HL-60/S4 (cell line): Measurements from ENCODE around the gene RNF113A.
"Not testable (repeated sequence)": the region's sequence is repeated elsewhere in the genome, so short reads cannot be mapped to it uniquely, and the experiment has no call there.

ENCODE experiments used
- in situ Hi-C: fragments of 300-500 bp; cut with MboI; formaldehyde crosslinking; loops from 2 replicates; pipeline ENCODE4 v1.14.3; 2022; ENCODE audit warnings: low sequenced_read_pairs

Gene RNF113A

DNA sequence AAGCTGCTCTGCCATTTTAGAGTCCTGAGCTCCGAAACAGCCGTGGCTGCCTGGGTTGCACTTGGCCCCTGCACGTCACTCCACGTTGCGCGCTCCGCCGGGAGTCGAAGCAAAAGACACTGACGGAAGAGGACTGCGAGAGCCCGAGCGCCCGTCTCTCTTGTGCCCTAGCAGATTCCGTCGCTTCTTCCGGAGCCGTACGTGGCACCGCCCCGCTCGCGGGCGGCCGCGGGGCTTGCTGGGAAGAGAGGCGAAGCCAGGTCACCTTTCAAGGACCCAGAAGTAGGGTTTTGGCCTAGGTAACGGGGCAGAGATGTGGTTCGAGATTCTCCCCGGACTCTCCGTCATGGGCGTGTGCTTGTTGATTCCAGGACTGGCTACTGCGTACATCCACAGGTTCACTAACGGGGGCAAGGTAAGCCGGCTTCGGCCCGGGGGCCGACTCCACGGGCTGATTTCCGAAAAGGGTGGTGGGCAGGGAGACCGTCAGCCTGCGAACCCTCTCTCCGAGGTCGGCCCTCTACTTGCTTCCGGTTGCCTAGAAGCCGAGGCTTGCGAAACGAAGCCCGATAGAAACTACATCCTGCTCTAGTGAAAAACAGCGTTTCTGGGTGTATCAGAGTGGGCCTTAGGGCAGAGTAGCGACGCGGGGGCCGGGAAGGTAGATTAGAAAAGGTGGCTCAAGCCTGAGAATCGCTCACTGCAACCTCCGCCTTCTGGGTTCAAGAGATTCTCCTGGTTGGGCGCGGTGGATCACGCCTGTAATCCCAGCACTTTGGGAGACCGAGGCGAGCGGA lies at the start of gene RNF113A, which contains the start of gene NDUFA1:
RNF113A (minus strand) TSS at position 135 of the 797 bp plus-strand sequence; CDS start at position 15, 120 bp downstream.
NDUFA1 (plus strand) TSS at position 234 of the 797 bp plus-strand sequence; CDS start at position 314, 80 bp downstream.
- in situ Hi-C loops, result no loop called here

- in situ Hi-C loops, result no loop called here
Observed at GRCh38 chrX:119919835-119920585, 48.5 kb upstream of the RNF113A start.

GRCh38 chrX:119917877-119918276 lies 46.3 kb upstream of the RNF113A start:
- in situ Hi-C loops, result no loop called here

DNA sequence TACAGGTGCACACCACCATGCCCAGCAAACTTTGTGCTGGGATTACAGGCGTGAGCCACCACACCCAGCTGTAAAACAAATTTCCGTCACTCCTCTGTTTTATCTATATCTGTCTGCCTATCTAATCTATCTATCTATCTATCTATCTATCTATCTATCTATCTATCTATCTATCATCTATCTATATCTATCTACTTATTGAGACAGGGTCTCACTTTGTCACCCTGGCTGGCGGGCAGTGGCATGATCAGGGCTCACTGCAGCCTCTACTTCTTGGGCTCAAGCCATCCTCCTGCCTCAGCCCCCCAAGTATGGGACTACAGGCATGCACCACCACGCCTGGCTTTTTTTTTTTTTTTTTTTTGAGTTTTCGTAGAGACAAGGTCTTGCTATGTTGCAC lies 44.8 kb upstream of the RNF113A start:
- in situ Hi-C loops, result no loop called here

DNA sequence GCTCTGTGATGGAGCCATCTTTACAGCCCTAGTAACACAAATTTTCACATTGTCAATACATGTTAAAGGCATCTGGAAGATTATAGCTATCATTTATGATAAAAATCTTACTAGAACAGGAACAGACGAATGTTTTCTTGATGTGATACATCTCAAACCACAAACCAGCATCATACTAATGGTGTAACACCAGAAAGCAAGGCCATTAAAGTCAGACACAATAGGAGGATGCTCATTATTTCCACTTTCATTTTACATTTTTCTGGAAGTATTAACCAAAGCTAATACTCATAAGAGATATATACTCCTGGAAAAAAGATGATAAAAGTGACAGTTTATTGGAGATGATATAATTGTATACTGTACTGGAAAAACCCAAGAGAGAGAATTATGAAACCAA lies 29.4 kb upstream of the RNF113A start:
- in situ Hi-C loops, result no loop called here

DNA sequence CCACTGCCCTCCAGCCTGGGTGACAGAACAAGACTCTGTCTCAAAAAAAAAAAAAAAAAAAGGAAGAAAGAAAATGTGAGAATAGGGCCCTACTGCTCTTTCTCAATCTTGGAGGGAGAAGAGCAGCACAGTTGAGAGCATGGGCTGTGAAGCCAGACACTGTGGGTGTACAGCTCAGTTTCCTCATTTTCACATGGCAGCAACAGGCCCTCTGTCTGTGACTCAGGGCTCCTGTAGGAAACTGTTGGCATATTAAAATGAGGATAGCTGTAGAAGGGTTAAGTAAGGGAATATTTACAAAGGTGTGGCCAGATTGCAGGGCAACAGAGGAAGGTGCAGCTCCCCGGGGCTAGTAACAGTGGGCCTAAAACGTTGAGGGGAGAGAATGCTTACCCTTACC lies 27.6 kb upstream of the RNF113A start:
- in situ Hi-C loops, result no loop called here

DNA sequence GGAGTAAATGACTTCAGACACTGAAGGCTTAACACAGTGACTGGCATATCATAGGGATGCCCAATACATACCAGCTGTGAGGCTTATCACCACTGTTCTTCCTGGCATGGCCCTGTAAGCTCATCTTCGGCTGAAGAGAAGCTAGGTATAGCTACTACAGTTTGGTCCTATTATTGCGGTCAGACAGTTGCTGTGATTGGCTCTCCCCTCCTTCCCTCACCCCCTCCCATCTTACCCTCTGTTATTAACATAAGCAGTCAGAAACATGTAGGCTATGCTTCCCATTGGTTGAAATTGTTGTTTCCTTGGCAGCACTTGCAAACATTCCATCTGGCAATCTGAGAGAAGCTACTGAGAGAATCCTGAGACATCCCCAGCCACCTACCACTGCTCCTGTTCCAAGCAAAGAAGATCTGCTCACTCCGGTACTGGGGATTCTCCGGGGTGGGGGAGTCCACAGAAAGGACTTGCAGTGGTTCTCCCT lies 24.4 kb upstream of the RNF113A start, which contains the start of gene AKAP14:
AKAP14 (plus strand) TSS at position 51 of the 484 bp plus-strand sequence. CDS start 7,331 bp downstream, outside the sequence.
- in situ Hi-C loops, result no loop called here

GRCh38 chrX:119891961-119892692 lies 20.6 kb upstream of the RNF113A start:
- in situ Hi-C loops, result not testable (repeated sequence)

- in situ Hi-C loops, result not testable (repeated sequence)
Observed at GRCh38 chrX:119890626-119891025, 19.1 kb upstream of the RNF113A start.

DNA sequence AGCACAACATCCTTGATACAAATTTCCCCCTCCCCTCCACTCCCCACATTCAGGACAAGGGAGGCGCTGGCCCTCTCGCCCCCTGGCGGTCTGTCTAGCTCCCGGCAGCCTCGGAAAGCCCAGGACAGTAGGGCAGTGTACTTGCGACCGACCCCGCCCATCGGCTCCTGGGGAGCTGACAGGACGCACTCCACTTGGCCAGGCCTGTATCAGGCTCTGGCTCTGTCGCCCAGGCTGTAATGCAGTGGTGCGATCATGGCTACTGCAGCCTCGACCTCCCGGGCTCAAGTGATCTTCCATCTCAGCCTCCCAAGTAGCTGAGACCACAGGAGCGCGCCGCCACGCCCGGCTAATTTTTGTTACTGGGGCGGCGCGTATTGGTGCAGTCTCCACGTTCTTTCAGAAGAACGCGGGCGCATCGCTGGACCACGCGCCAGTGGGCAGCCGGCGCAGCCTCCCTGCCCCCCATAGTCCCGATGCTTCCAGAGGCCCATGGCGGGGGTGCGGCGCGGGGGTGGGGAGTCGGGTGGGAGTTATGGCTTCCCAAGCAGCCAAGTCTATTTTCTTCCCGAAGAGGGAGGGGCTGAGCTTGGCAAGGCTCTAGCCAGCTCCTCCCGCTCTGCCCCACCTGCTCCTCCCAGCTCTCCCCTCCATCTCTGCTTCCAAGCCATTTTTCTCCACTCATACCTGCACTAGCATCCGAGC lies 16.3 kb upstream of the RNF113A start:
- in situ Hi-C loops, result no loop called here

DNA sequence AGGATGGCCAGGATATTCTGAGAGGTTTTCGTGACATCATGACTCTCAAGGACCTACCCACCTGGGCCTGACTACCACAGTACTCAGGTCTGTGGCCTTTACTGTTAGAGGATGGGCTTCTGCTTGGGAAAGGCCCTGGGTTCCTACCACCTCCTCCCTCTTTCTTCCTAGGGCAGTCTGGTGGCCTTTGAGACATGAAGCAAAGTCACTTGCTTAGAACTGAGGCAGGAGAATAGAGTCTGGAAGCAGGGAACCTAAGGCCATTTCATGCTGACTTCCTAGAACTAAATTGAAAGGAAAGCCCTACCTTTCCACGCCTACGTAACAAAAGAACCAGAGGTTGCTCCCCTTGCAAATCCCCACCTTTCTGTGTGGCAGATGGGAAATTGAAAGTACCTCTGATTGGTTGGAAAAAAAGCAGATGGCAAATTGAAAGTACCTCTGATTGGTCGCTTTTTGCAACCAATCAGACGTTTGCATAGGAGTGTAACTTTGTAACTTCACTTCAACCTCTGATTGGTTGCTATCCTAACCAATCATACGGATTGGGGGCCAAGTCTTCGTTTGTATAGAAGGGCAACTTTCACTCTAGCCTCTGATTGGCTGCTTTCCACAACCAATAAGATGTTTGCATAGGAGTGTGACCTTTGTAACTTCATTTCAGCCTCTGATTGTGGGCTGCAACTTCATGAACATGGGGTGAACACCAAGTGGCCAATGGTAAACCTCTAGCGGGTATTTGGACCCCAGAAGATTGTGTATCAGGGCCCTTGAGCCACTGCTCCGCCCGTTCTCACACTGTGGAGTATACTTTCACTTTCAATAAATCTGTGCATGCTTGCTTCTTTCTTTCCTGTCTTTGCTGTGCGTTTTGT lies 14.3 kb upstream of the RNF113A start:
- in situ Hi-C loops, result no loop called here

DNA sequence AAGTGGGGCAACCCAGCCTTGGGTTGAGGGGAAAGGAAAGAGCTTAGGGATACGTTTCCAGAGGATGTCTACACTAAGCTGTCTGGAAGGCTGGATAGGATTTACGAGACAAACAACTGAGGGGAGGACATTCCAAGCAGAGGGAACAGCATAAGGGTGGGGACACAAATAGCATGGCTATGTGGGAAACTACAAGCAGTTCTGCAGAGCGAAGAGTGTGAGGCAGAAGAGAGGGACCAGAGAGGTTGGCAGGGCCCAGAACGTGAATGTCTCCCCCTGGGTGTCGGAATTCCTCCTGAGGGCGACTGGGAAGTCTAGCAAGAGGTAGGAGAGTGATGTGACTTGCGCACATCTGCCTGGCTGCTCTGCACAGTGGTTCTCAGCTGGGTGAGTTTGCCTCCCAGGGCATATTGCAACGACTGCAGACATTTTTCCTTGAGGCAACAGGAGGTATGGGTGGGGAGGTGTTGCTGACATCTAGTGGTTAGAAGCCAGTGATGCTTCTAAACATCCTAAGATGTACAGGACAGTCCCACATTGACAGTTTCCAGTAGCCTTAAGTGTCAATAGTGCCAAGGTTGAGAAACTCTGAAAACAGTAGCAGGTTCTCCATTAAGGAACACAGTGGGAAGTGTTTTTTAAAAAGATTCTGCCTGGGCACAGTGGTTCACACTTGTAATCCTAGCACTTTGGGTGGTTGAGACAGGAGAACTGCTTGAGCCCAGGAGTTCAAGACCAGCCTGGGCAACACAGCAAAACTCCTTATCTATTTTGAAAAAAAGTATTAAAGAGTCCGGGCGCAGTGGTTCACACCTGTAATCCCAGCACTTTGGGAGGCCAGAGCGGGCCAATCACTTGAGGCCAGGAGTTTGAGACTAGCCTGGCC lies 9.3 kb upstream of the RNF113A start:
- in situ Hi-C loops, result no loop called here

- in situ Hi-C loops, result no loop called here
Observed at GRCh38 chrX:119880076-119880475, 8.5 kb upstream of the RNF113A start.

DNA sequence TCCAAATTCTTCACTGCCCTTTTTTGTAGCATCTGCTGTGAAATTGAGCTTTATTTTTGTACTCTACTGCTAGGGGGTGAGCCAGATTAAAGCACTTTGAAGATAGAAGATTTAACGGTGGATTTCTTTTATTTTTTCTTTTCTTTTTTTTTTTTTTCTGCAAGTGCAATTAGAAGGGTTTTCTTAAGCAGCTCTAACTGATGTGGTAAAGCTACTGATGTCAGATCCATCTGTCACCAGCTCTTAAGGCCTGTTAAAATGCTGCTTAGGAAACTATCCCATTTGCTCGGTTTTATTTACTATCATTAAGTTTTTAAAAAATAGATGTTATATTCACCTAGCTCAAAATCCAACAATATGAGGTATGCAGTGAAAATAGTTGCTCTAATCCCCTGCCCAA lies 7.2 kb upstream of the RNF113A start:
- in situ Hi-C loops, result no loop called here

DNA sequence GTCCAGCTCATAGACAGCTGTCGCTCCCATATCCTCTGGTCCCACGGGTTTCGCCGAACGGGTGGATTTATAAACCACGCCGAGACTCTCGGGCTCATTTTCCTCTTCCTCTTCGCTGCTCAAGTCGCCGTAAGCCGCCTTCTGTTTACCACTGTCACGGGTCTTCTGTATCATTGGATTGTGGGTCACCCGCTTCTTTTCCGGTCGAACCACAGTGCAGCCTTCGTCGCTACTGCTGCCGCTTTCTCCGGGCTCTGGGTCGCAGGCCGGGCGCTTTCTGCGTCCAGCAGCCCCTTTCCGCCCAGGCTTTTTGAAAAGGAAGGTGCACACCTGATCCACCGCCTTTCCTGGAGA lies 311 bp downstream of the RNF113A start:
- in situ Hi-C loops, result no loop called here

- in situ Hi-C loops, result no loop called here
Observed at GRCh38 chrX:119870626-119871131, 854 bp downstream of the RNF113A start.

DNA sequence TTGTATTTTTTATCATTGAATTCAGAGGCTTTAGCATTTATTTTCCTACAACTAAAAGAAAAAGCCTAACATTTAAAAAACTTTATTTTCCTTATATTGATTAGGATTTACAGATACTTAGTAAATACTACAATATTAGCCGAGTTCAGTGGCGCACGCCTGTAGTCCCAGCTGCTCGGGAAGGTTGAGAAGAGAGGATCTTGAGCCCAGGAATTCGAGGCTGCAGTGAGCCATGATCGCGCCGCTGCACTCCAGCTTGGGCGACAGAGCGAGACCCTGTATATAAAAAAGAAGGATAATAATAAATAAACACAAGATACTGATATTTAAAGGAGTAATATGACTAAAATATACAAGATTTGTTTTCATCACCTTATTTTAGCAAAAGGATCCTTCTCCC lies 18.1 kb downstream of the RNF113A start:
- in situ Hi-C loops, result no loop called here
